GM18511 (cell line): ENCODE results near the gene LCLAT1.
"Not testable (repeated sequence)": the region's sequence is repeated elsewhere in the genome, so short reads cannot be mapped to it uniquely, and the experiment has no call there.

Experiments used
- ATAC-seq: cut with Tn5 transposase; IDR thresholded peaks from one replicate; pipeline ENCODE4 v1.9.1; 2021; ENCODE audit warnings: mild to moderate bottlenecking, moderate library complexity; ENCODE audit not compliant: unreplicated experiment

LCLAT1 gene

GRCh38 chr2:30453498-30453897, 6.5 kb downstream of the LCLAT1 start:
- ATAC-seq = no peak

DNA sequence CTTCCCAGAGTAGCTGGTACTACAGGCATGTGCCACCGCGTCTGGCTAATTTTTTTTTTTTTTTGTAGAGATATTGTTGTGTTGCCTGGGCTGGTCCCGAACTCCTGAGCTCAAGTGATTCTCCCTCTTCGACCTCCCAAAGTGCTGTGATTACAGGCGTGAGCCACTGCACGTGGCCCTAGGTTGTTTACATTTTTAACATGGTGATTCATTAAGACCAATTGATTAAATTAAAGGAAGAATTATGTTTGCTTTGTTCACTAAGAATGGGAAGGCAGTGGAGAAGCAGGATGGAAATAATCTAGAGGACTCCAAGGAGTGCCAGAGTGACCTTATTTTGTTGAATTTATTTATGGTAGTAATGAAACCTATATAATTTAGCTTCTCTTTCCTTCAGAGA, 7.5 kb downstream of the LCLAT1 start:
- no peak for ATAC-seq

GRCh38 chr2:30455114-30455738, 8.2 kb downstream of the LCLAT1 start:
- ATAC-seq = no peak

DNA sequence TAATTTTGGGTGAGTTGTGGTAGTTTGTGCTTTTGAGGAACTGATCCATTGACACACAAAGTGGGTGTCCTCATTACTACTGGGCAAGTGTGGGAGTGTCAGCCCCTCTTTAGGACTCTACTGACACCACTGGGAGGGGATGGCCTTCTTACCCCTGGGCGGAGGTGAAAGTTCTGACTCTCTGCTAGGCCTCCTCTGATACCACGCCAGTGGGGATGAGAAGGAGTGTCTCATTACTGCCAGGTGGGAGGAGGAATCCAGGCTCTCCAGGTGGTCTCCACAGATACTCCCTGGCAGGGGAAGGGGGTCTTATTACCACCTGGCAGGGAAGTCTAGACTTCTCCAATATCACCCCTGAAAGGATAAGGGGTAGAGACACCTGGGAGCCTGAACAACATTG, 9.1 kb downstream of the LCLAT1 start:
- ATAC-seq = no peak

DNA sequence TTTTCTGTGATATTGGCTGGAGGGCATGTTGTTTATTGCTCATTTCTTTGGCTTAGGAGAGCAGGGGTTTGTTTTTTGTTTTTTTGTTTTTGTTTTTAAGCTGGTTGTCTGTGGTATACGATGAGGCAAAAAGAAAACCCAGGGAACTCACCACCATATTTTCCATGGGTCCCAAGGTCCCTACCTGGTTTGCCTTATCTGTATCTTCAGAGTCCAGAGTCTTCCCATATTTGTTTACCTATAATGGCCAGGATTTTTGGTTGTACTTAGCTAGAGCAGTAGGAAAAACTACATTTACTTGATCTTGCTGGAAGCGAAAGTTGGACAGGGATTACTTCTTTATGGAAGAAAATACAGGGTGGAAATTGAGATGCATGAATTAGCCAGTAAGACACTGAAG, 9.5 kb downstream of the LCLAT1 start:
- ATAC-seq = no peak

DNA sequence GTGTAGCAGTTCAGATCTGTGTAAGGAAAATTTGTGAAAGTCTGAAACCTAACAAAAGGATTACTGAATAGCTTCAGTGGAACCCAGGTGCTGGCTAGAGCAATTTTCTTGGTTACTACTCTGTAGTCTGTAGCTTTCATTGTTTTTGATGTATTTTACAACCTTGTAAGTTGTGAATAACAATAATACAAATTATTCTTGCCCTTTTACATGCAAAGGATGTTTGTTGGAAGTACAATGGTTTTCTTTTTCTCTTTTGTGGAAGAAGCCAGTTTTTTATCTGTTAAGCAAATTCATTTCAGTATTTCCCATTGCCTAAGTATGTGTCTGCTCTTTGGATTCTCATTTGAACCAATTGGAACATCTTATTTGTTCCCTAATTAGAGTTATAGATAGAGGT, 10.2 kb downstream of the LCLAT1 start:
- ATAC-seq = no peak

DNA sequence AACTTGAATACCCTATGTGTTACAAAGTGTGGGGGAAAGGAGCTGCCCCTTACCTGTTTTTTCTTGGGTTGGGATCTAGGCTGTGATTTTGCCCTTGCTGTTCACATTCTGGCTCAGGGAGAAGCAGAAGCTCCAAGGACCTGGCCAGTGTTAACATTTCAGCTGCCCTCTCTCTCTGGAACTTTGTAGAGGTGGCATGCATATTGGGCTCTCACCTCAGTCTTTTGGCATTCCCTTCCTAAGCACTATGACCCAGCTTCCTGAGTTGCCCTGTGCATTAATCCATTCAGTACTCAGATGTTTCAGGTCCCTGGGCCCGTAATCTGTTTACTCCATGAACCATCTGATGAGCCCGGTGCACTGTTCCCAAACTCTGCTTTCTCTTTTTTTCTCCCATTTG, 12.1 kb downstream of the LCLAT1 start:
- ATAC-seq = no peak

DNA sequence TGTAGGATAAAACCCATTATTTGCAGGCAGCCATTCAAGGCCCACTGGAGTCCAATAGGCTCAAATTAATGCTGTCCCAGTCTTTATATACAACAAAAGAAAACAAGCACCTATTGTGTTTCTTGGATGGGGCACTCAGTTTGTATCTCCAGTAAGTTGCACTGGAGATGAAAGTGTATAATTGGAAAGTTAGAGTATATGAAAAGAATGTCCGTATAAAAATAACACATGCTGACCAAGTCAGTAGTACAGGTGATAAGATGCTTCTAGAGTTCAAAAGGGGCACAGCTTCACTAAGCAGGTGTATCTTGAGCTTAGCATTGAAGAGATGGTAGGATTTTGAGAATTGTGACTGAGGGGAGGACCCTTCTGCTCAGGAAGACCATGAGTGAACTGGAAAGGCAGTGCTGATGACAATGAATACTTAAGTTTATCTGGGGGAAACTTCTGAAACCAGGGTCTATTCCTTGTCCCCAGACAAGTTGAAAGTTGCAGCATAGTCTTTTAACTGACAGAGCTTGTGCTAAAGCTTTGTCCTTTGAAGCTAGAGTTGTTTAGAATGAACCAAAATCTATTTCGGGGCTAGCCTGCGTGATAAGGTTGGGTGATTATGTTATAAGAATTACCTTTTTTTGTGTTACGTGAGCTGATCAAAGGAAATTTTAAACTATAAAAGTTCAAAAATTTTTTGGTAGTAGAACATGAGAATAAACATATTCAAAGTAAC, 15.2 kb downstream of the LCLAT1 start:
- no peak for ATAC-seq

DNA sequence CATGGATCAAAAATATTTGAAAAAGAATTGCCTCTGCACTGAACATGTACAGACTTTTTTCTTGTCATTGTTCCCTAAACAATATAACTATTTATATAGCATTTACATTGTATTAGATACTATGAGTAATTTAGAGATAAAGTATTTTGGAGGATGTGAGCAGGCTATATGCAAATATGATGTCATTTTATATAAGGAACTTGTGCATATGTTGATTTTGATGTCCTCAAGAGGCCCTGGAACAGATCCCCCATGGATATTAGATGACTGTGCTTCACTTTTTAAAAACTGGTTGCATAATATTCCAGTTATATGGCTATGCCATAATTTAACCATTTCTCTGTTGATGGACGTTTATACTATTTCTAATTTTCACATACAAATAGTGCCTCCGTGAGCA, 16.5 kb downstream of the LCLAT1 start:
- no peak for ATAC-seq

GRCh38 chr2:30464544-30465170, 17.6 kb downstream of the LCLAT1 start:
- no peak for ATAC-seq

DNA sequence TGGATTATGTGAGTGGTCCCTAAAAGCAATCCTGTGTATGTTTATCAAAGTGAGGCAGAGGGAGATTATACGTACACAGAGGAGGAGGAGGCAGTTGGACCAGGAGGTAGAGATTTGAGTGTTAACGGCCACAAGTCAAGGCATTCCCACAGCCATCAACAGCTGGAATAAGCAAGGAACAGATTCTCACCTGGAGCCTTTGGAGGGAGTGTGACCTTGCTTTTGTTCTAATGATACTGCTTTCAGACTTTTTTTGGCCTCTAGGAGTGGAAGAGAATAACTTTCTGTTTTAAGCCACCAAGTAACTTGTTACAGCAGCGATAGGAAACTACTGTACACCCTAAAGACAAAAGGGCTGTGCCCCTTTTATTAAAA, 18.1 kb downstream of the LCLAT1 start:
- ATAC-seq = no peak

DNA sequence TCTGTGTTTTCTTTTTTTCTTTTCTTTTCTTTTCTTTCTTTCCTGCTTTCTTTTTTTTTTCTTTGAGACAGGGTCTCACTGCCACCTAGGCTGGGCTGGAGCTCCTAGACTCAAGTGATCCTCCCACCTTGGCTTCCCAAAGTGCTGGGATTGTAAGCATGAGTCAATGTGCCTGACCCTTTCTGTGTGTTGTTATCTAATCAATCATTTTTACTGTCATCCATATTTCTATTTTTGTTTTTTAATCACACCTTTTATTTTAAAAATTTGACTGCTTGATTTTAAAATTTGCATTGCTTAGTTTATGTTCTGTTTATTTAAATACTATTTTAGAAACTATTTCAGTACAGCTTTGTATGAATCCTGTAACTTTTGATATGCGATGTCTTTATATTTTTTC, 19.2 kb downstream of the LCLAT1 start:
- no peak for ATAC-seq

DNA sequence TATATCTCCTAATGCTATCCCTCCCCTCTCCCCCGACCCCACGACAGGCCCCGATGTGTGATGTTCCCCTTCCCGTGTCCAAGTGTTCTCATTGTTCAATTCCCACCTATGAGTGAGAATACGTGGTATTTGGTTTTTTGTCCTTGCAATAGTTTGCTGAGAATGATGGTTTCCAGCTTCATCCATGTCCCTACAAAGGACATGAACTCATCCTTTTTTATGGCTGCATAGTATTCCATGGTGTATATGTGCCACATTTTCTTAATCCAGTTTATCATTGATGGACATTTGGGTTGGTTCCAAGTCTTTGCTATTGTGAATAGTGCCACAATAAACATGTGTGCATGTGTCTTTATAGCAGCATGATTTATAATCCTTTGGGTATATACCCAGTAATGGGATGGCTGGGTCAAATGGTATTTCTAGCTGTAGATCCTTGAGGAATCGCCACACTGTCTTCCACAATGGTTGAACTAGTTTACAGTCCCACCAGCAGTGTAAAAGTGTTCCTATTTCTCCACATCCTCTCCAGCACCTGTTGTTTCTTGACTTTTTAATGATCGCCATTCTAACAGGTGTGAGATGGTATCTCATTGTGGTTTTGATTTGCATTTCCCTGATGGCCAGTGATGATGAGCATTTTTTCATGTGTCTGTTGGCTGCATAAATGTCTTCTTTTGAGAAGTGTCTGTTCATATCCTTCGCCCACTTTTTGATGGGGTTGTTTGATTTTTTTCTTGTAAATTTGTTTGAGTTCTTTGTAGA, 20.2 kb downstream of the LCLAT1 start:
- not testable (repeated sequence) for ATAC-seq

DNA sequence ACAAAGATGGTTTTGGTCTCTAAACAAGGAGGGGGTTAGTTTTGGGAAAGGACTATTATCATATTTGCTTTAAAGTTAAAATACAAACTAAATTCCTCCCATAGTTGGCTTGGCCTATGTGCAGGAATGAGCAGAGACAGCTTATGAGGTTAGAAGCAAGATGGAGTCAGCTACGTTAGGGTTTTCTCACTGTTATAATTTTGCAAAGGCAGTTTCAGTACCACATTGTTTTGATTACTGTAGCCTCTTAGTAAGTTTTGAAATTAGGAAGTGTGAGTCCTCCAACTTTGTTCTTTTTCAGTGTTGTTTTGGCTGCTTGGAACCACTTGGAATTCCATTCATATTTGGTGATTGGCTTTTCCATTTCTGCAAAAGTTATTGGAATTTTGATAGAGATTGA, 23.4 kb downstream of the LCLAT1 start:
- no peak for ATAC-seq

GRCh38 chr2:30472326-30472725, 25.3 kb downstream of the LCLAT1 start:
- no peak for ATAC-seq

DNA sequence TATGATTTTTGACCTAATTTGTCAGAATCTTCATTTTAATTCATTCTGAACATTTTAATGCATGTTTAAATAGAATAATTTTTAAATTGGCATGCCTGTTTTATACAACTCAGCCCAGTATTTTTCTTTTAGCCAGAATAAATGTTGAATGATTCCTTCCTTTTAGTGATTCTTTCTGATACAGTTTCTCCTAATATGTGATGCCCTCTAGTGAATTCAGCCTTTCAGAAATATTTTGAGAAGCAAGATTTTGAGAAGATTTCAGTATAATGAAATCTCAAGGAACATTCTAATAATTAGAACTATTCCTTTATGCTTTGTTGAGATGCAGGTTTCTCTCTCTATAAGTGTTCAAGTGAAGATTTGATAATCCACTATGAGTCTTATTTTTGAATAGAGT, 28.5 kb downstream of the LCLAT1 start:
- ATAC-seq = no peak

GRCh38 chr2:30476636-30477035, 29.6 kb downstream of the LCLAT1 start:
- no peak for ATAC-seq

DNA sequence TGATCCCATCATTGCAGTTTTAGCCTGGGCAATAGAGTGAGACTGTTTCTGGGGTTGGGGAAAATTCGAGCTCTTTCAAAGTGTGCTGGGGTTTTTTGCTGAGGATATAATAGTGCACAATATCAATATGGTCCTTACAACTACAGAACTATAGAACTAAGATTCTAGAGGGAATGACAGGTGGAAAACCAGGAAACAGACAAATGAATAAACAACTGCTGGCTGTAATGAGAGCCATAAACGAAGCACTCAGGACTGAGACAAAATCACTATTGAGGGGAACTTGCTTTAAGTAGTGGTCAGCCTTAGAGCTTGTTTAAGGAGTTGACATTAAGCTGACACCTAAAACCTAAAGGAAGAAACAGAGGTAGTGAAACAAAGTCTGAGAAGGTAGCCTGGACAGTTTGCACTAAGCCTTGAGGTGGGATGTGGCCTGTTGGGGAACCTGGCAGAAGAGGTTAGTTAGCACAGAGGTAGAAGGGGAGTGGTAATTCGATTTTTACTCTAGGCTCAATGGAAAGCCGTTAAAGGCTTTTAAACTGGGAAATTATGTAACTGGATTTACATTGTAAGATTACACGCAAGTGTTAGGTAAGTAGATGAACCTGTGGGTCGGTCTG, 33.8 kb downstream of the LCLAT1 start:
- no peak for ATAC-seq

- no peak for ATAC-seq
Observed at GRCh38 chr2:30481323-30481800, 34.3 kb downstream of the LCLAT1 start.

- no peak for ATAC-seq
Observed at GRCh38 chr2:30482011-30482410, 35.0 kb downstream of the LCLAT1 start.

DNA sequence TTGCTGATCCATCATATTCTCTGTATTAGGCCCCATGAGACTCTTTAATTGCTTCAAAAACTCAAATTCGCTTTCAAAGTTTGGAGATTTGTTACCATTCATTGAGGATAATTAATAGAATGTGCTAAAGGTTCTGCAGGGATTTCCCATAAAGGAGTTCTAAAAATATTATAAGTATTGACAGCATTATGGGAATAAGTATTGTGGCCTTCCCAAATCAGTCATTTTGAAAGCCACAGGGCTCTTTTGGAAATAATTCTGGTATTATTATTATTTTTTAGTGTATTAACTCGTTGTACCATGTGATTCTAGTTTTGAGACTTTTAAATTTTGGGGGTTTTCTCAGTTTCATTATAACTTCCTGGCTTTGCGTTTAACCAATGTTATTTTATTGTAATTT, 37.1 kb downstream of the LCLAT1 start:
- no peak for ATAC-seq
